Measurements from ENCODE around the gene PLPPR2. TPM values are rescaled to one million over a fixed set of nuclear protein-coding genes. Genes with fewer than 3 reads are reported as not detected.
"Not testable (repeated sequence)": the region's sequence is repeated elsewhere in the genome, so short reads cannot be mapped to it uniquely, and the experiment has no call there.

PLPPR2 gene
- total RNA-seq, 1 donor from 2014 or later: 2.3 TPM

DNA sequence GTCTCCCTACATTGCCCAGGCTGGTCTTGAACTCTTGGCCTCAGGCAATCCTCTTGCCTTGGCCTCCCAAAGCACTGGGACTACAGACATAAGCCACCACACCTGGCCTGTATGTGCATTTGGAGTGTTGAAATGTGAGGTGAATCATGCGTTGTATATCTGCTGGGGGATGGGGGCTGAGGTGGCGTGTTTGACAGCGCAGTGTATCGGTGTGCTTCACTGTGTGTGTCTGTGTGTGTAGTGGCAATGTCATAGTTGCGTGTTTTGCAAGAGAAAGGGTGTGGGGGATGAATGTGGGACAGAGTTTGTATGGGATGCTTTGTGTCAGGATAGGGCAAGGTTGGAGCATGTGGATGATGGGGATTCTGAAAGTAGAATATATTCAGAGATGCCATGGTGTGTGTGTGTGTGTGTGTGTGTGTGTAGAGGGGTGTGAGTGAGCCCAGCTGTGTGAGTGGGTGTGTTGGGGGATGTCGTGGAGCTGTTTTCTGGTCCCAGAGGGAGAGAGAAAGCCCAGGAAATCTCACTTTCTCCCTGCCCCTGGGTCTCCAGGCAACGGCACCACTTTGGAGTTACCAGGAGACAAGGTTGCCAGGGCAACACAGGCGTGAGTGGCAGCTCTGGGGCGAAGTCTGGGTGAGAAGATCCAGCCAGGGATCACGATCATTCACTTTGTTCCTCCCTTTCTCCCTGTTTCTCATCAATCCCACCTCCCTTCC is 18.1 kb downstream of the PLPPR2 start:
- intact Hi-C loops (cut with micrococcal nuclease): no loop called here
- Mint-ChIP-seq H3K4me3 (no peak overlapping the region), H3K27me3 (no peaks in the 10 kb centered on the region), H3K4me1 (peaks cover 23% of the 10 kb centered on the region), H3K36me3 (ENCODE audit: low read depth) (peaks cover 22% of the 10 kb centered on the region), H3K27ac (peak overlapping the region; percentile 29), H3K9me3 (no peaks in the 10 kb centered on the region)
- no peak for DNase-seq

DNA sequence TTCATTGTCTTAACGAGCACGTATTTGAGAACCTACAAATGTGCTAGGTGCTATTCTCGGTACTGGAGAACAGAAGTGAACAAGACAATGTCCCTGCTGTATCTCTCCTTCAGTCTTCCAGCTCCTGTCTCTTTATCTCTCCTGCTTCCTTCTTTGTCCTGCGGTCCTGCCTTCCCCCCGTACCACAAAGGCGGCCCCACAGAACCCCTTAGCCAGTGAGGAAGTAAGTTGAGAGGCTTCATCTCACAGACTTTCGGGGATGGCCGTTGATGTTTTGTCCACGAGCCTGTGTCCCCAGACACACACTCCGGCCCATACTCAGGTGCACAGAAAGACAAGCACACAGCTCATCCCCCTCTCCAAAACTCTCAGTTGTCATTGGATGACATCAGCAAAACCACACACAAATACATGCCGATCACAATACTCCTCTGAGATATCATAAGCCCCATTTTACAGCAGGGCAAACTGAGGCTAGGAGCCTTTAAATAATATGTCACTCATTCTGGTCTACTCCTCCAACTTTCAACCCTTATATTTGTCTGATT is 18.7 kb downstream of the PLPPR2 start:
- DNase-seq: no peak
- intact Hi-C loops (cut with micrococcal nuclease): loop anchor here (1.0 to 2.0 kb wide), 2 partner anchors 28 to 131 kb away; partner anchors contain the start of genes CCDC159, TMEM205 and ZNF653
- Mint-ChIP-seq H3K36me3 (ENCODE audit: low read depth) (peaks cover 20% of the 10 kb centered on the region), H3K9me3 (no peaks in the 10 kb centered on the region), H3K4me3 (no peak overlapping the region), H3K27me3 (no peaks in the 10 kb centered on the region), H3K27ac (no peak overlapping the region), H3K4me1 (peaks cover 27% of the 10 kb centered on the region)

DNA sequence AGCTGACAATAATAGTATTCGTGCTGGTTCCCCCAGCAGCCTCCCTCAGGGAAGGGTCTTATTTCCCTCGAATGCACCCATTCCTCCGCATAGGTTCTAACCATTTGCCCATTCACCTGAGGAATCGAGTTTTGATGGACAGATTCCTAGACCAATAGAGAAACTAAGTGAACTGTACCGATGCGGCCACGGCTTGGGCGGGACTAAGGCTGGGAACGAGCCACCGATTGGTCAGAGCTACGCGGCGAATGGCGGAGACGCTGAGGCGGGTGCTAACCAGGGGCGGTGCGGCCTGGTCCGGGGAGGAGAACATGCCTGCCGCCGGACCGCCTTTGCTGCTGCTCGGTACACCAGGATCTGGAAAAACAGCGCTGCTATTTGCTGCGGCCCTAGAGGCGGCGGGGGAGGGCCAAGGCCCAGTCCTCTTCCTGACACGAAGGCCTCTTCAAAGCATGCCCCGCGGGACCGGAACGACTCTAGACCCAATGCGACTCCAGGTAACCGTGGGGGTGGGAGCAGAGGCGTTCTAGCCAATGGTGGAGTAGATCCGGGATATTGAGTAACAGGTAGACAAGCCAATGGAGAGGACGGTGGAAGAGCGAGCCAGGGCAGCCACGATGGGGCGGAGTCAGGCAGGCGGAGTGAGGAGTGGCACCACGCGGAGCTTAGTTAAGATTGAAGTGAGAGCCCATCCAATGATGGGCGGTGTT is 19.4 kb downstream of the PLPPR2 start, which contains the start of gene SWSAP1:
SWSAP1 (plus strand) TSS at position 234 of the 710 bp plus-strand sequence; CDS start at position 249, 15 bp downstream.
- H3K4me3 Mint-ChIP-seq: no peak within 1 kb of the TSS
- no peaks in the 10 kb centered on the region for H3K9me3 Mint-ChIP-seq
- no peaks in the 10 kb centered on the region for H3K27me3 Mint-ChIP-seq
- peak; percentile 99 for DNase-seq
- intact Hi-C loops (cut with micrococcal nuclease): loop anchor here (1.0 to 2.0 kb wide), 3 partner anchors 28 to 130 kb away; partner anchors contain the start of genes CCDC159, ODAD3, PRKCSH and TMEM205
- peaks cover 14% of the 10 kb centered on the region for H3K36me3 Mint-ChIP-seq (ENCODE audit: low read depth)
- H3K27ac Mint-ChIP-seq: no peak within 1 kb of the TSS
- peaks cover 25% of the 10 kb centered on the region for H3K4me1 Mint-ChIP-seq

DNA sequence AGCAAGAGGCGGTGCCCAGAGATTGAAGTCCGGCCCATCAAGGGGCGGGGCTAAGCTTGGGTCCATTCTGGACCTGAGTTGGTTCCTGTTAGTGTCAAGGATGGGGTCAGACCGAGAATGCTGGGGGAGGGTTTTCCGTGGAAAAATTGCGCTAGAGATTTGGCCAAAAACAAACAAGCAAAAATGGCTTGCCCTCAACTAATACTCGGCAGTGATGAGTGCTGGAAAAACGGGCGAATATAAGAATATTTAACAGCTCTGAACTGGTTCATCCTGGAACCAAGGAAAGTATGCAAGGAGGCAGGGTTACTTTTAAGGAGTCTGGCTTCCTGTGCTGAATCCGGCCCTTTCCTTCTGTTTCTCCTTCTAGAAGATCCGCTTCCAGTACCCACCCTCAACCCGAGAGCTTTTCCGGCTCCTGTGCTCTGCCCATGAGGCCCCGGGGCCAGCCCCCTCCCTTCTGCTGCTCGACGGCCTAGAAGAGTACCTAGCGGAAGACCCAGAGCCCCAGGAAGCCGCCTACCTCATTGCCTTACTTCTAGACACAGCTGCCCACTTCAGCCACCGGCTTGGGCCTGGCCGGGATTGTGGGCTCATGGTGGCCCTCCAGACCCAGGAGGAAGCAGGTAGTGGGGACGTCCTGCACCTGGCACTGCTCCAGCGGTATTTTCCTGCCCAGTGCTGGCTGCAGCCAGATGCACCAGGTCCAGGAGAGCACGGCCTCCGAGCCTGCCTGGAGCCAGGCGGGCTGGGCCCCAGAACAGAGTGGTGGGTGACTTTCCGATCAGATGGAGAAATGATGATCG is 20.1 kb downstream of the PLPPR2 start:
- intact Hi-C loops (cut with micrococcal nuclease): loop anchor here (1.0 to 2.0 kb wide), 2 partner anchors 60 to 129 kb away; partner anchors contain the start of genes ODAD3, PRKCSH and ZNF653
- no peak overlapping the region for H3K27ac Mint-ChIP-seq
- H3K36me3 Mint-ChIP-seq (ENCODE audit: low read depth): peaks cover 17% of the 10 kb centered on the region
- no peak overlapping the region for H3K4me3 Mint-ChIP-seq
- peak; percentile 94 for DNase-seq
- H3K27me3 Mint-ChIP-seq: no peaks in the 10 kb centered on the region
- no peaks in the 10 kb centered on the region for H3K9me3 Mint-ChIP-seq
- H3K4me1 Mint-ChIP-seq: peaks cover 32% of the 10 kb centered on the region

DNA sequence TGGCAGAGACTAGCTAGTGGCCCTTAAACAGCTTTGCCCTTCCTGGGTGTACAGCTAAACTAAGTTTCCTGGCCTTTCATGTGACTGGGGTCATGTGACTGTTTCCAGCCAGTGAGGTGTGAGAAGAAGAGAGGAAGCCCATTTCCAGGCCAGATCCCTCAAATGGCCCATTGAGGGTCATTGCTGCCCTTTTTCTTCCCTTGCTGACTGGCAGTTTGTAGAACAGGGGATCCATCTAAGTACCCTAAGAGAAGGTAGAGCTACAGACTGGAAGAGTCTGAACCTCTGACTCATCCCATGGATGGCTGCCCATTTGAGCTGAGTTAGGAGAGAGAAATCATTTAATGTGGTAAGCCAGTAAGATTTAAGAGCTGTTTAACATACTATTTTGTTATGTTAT is 22.0 kb downstream of the PLPPR2 start:
- intact Hi-C loops (cut with micrococcal nuclease): no loop called here
- Mint-ChIP-seq H3K9me3 (no peaks in the 10 kb centered on the region), H3K36me3 (ENCODE audit: low read depth) (peaks cover 14% of the 10 kb centered on the region), H3K27ac (peak overlapping the region; percentile 85), H3K4me1 (peaks cover 43% of the 10 kb centered on the region), H3K27me3 (no peaks in the 10 kb centered on the region), H3K4me3 (no peak overlapping the region)
- peak; percentile 80 for DNase-seq

DNA sequence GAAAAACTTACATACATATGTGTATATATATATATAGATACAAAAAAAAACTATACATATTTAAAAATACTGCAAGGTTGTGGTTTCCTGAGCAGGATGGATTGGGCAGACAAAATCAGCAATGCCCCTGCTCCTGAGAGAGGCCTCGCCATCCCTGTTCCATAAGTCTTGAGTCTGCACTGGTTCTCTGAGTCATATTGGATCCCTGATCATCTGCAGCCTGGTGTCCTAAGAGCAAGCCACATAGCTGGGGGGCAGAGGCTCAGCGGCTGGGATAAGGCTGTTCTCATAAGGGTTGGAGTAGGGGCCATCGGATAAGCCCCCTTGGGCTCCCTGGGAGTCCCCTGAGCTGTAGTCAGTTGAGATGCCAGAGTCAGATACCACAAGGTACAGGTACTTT is 22.5 kb downstream of the PLPPR2 start:
- Mint-ChIP-seq H3K4me3 (no peak overlapping the region), H3K27ac (no peak overlapping the region), H3K9me3 (no peaks in the 10 kb centered on the region), H3K27me3 (peaks cover 2% of the 10 kb centered on the region), H3K36me3 (ENCODE audit: low read depth) (peaks cover 14% of the 10 kb centered on the region), H3K4me1 (peaks cover 45% of the 10 kb centered on the region)
- no peak for DNase-seq
- intact Hi-C loops (cut with micrococcal nuclease): no loop called here

DNA sequence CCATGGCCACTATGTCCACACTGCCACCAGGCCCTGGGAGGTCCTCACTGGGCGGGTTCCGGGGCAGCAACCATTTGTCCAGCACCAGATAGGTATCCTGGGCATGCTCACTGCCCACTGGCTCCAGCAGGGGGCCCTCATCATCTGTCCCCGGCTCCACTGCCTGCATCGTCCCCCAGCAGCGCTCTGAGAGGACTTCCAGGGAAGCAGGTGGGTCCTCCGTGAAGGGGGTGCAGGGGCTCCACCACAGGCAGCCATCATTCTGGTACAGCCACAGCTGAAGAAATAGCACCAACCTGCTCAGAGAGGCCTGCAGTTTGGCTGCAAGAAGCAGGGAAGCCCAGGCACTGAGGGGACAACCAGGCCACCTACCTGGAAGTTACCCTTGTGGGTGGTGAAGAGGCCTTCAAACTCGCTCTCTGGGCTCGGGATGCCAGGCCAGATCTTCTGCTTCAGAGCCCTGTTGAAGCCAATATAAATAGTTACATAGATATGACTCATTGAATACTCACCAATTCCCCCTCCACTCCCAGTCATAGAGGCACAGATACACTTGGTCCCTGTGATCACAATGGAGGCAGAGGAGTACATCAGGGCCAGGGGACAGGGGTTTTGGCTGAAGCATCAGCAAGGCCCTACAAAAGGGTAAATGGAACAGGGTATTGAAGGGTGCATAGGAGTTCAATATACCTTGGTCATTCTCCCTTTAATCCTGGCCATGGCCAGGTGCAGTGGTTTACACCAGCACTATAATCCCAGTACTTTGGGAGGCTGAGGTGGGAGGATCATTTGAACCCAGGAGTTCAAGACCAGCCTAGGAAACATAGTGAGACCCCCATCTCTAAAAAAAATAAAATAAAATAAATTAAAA is 23.3 kb downstream of the PLPPR2 start:
- intact Hi-C loops (cut with micrococcal nuclease): no loop called here
- Mint-ChIP-seq H3K27ac (peak overlapping the region; percentile 74), H3K9me3 (no peaks in the 10 kb centered on the region), H3K4me3 (no peak overlapping the region), H3K4me1 (peaks cover 45% of the 10 kb centered on the region), H3K27me3 (peaks cover 6% of the 10 kb centered on the region), H3K36me3 (ENCODE audit: low read depth) (peaks cover 14% of the 10 kb centered on the region)
- peak; percentile 71 for DNase-seq

DNA sequence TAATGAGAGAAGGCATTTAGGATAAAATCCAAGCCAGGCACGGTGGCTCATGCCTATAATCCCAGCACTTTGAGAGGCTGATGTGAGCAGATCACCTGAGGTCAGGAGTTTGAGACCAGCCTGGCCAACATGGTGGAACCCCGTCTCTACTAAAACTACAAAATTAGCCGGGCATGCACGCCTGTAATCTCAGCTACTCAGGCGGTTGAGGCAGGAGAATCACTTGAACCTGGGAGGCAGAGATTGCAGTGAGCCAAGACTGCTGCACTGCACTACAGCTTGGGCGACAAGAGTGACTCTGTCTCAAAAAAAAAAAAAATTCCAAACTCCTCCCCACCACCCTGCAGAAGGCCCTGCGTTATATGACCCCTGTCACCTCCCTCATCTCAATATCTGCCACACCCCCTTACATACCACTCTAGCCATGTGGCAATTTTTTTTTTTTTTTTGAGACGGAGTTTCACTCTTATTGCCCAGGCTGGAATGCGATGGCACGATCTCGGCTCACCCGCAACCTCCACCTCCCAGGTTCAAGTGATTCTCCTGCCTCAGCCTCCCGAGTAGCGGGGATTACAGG is 24.1 kb downstream of the PLPPR2 start:
- H3K4me3 Mint-ChIP-seq; H3K9me3 Mint-ChIP-seq; H3K27me3 Mint-ChIP-seq; intact Hi-C loops (cut with micrococcal nuclease); DNase-seq; H3K27ac Mint-ChIP-seq: not testable (repeated sequence)
- peaks cover 45% of the 10 kb centered on the region for H3K4me1 Mint-ChIP-seq
- peaks cover 14% of the 10 kb centered on the region for H3K36me3 Mint-ChIP-seq (ENCODE audit: low read depth)

DNA sequence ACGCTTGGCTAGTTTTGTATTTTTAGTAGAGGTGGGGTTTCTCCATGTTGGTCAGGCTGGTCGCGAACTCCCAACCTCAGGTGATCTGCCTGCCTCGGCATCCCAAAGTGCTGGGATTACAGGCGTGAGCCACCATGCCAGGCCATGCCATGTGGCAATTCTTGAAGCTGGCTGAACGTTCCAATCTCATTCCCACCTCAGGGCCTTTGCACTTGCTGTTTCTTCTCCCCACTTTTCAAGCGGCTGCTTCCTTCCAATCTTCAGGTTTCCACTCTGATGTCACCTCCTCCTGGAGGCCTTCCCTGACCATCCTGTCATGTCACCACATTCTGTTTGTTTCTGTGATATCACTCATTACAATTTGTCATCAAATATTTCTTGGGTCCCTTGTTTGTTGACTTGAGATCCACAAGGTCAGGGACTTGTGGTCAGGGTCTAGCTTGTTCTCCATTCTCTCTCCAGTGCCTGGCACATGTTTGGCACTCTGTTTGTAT is 24.7 kb downstream of the PLPPR2 start:
- Mint-ChIP-seq H3K27me3 (peaks cover 11% of the 10 kb centered on the region), H3K36me3 (ENCODE audit: low read depth) (peaks cover 14% of the 10 kb centered on the region), H3K27ac (peak overlapping the region; percentile 99), H3K9me3 (no peaks in the 10 kb centered on the region), H3K4me3 (peak overlapping the region; percentile 87), H3K4me1 (peaks cover 45% of the 10 kb centered on the region)
- intact Hi-C loops (cut with micrococcal nuclease): loop anchor here (5.0 kb wide), 2 partner anchors 88 to 283 kb away; no protein-coding TSS in a partner anchor
- DNase-seq: no peak

DNA sequence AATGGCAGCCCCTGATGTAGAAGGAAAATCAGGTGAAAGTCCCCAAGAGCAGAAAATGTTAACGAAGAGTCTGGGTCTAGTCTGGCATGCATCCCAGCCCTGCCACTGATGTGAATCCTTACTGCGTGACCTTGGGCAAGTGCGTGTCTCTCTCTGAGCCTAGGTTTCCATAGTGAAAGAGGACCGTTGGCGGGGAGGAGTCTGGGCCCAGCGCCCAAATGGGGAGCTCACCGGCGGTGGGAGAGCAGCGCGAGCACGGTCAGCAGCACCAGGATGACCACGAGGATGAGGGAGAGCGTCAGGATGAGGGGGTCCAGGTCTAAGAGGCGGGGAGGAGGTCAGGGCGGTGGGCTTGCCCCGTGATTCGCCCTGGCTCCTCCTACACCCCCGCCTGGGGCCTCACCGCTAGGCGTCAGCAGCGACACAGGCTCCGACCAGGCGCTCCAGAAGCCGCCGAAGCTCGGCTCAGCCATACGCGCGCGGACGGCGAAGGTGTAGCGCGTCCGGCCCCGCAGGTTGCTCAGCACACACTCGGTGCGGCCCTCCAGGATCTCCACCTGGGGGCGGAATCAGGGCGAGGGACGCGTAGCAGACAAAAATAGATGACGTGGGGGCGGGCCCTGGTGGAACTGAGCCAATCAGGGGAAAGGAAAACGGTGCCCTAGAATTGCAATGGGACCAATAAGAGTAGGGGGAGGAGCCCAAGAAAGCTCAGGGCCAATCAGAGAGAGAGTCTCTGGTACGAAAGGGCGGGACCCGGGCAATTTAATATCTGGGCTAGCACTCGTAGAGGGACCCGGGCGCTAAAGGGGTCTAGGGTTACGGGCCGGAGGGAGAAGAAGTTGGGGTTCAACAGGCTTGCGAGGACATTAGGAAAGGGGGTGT is 25.7 kb downstream of the PLPPR2 start:
- peak; percentile 99 for DNase-seq
- intact Hi-C loops (cut with micrococcal nuclease): loop anchor here (1.0 to 5.0 kb wide), 5 partner anchors 54 to 284 kb away; partner anchors contain the start of genes ODAD3, PRKCSH and SPC24
- Mint-ChIP-seq H3K36me3 (ENCODE audit: low read depth) (peaks cover 14% of the 10 kb centered on the region), H3K27ac (peak overlapping the region; percentile 99), H3K4me3 (peak overlapping the region; percentile 87), H3K4me1 (peaks cover 42% of the 10 kb centered on the region), H3K9me3 (no peaks in the 10 kb centered on the region), H3K27me3 (peaks cover 14% of the 10 kb centered on the region)

DNA sequence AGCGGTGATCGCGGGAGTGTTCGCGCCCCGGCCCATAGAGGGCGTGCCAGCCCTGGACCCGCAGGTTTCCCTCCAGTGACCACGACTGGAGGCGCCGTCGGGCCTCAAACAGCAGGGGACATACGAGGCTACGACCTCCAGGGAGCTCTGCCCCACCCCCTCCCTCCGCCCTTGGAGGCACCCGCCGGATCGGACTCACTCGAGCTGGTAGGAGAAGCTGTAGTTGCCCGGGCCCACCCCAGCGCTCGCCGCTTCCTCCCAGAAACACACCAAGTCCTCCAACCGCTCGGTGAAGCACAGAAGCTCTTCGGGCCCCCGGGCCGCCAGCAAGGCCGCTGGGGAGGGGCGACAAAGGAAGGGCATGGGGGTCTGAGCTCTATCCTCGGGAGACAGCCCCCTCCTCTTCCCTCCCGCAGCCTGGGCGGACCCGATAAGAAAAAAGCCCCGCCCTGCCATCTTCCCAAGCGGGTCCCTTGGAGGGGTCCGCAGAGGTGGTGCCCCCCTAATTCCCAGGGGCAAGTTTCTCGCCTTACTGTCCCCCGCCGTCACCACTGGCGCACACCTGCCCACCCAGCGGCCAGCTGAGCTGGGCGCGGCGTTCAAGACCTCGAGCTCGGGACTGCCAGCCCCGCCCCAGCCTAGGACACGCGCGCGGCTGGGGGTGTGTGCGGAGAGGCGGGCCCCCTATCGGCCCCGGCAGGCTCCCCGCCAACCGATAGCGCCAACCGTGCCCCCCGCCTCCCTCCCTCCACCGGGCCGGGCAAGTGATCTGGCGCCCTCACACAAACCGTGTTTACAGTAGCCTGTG is 27.9 kb downstream of the PLPPR2 start:
- H3K4me3 Mint-ChIP-seq: peak overlapping the region; percentile 87
- intact Hi-C loops (cut with micrococcal nuclease): loop anchor here (2.0 to 5.0 kb wide), 3 partner anchors 38 to 286 kb away; no protein-coding TSS in a partner anchor
- H3K4me1 Mint-ChIP-seq: peaks cover 32% of the 10 kb centered on the region
- peaks cover 5% of the 10 kb centered on the region for H3K36me3 Mint-ChIP-seq (ENCODE audit: low read depth)
- H3K9me3 Mint-ChIP-seq: no peaks in the 10 kb centered on the region
- H3K27me3 Mint-ChIP-seq: peaks cover 14% of the 10 kb centered on the region
- H3K27ac Mint-ChIP-seq: peak overlapping the region; percentile 78
- peak; percentile 85 for DNase-seq

Data from activated CD4-positive, alpha-beta T cell treated with anti-CD3 and anti-CD28 coated beads, Interleukin-2, amount 10 ng/mL, durations not matched to agents 24 days and 14 days (primary cell).